Osteoblast (primary cell): ENCODE measurements around the gene CUEDC1. TPM values are rescaled to one million over a fixed set of nuclear protein-coding genes. Genes with fewer than 3 reads are reported as not detected.
A peak's percentile ranks its signal among the peaks of the same experiment; 100 is the strongest.

ENCODE experiments used
- DNase-seq: peaks from one replicate; pipeline ENCODE4 v3.0.0; 2011; ENCODE audit warnings: low spot score, mixed read lengths; ENCODE audit not compliant: insufficient read length; ENCODE audit errors: missing footprints
- H2AFZ ChIP-seq: 2 replicates; pipeline ENCODE4 v1.6.0; 2011; ENCODE audit warnings: mild to moderate bottlenecking, low read length
- H3K27ac ChIP-seq: 2 replicates; pipeline ENCODE4 v1.5.1; 2011; ENCODE audit warnings: mild to moderate bottlenecking, low read depth, low read length, moderate library complexity
- H3K27me3 ChIP-seq: 2 replicates; pipeline ENCODE4 v1.6.0; 2012; ENCODE audit warnings: mild to moderate bottlenecking, control low read depth, inconsistent platforms, low read length, moderate library complexity; ENCODE audit not compliant: insufficient read depth
- H3K36me3 ChIP-seq: 2 replicates; pipeline ENCODE4 v1.5.1; 2011; ENCODE audit warnings: mild to moderate bottlenecking, low read length, control low read depth, moderate library complexity; ENCODE audit not compliant: insufficient read depth
- H3K4me1 ChIP-seq: 2 replicates; pipeline ENCODE4 v1.5.1; 2011; ENCODE audit warnings: mild to moderate bottlenecking, low read length, control low read depth, moderate library complexity; ENCODE audit not compliant: insufficient read depth
- H3K4me2 ChIP-seq: 2 replicates; pipeline ENCODE4 v1.6.0; 2011; ENCODE audit warnings: mild to moderate bottlenecking, low read length; ENCODE audit not compliant: insufficient read depth
- H3K4me3 ChIP-seq: fragments of 200-600 bp; sonication (generic); 3 replicates; pipeline ENCODE4 v1.5.1; 2012; ENCODE audit warnings: mild to moderate bottlenecking, low read length, inconsistent platforms; ENCODE audit not compliant: insufficient read depth
- H3K79me2 ChIP-seq: 2 replicates; pipeline ENCODE4 v1.6.0; 2012; ENCODE audit warnings: mild to moderate bottlenecking, low read length, control low read depth, inconsistent platforms; ENCODE audit not compliant: insufficient read depth
- H3K9me3 ChIP-seq: 2 replicates; pipeline ENCODE4 v1.5.1; 2011; ENCODE audit warnings: low read depth, low read length, control low read depth
- H4K20me1 ChIP-seq: 2 replicates; pipeline ENCODE4 v1.6.0; 2012; ENCODE audit warnings: mild to moderate bottlenecking, low read length, control low read depth; ENCODE audit not compliant: insufficient read depth
- total RNA-seq: library from RNA; depleted of rRNA; stranded (reverse); fragments of >200 nt; gene quantifications from 2 replicates; pipeline ENCODE4 v1.2.3, GENCODE V29; 2012
- TF ChIP-seq, protein P1 (sequence below): IDR thresholded peaks from 2 replicates; pipeline ENCODE4 v1.5.1; 2011; ENCODE audit warnings: mild to moderate bottlenecking, low read depth, low read length, moderate library complexity; ENCODE audit errors: extremely low read depth

CUEDC1 gene
- total RNA-seq, 1 donor, result 21.0 TPM

DNA sequence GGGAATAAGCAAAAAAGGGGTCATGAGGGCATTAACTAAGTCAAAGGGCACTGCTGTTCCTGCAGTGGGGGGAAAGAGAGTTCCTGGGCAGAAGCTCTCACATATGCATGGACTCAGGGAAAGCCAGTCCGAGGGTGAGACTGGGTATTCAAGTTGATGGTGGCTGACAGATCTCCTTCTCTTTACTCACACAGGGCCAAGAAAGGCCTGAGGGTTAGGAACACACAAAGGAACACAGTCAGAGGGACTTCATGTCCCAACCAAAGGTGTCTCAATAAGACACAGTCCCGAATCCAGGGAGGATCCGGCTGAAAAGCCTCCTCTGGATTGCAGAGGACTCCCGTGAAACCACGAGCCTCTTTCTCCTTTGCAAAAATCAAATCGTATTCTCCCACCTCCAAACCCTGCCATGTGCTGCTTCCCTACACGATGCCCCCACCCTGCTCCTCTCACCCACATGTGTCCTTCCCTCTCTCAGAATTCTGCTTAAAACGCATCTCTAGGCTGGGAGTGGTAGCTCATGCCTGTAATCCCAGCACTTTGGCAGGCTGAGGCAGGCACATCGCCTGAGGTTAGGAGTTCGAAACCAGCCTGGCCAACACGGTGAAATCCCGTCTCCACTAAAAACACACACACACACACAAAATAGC is 23.6 kb downstream of the CUEDC1 start:
- H2AFZ ChIP-seq, result no peak overlapping the region
- TF ChIP-seq, protein P1, sequence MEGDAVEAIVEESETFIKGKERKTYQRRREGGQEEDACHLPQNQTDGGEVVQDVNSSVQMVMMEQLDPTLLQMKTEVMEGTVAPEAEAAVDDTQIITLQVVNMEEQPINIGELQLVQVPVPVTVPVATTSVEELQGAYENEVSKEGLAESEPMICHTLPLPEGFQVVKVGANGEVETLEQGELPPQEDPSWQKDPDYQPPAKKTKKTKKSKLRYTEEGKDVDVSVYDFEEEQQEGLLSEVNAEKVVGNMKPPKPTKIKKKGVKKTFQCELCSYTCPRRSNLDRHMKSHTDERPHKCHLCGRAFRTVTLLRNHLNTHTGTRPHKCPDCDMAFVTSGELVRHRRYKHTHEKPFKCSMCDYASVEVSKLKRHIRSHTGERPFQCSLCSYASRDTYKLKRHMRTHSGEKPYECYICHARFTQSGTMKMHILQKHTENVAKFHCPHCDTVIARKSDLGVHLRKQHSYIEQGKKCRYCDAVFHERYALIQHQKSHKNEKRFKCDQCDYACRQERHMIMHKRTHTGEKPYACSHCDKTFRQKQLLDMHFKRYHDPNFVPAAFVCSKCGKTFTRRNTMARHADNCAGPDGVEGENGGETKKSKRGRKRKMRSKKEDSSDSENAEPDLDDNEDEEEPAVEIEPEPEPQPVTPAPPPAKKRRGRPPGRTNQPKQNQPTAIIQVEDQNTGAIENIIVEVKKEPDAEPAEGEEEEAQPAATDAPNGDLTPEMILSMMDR, result no peak
- peak; percentile 64 for DNase-seq
- H3K27me3 ChIP-seq, result no peaks in the 10 kb centered on the region
- peaks cover 44% of the 10 kb centered on the region for H3K4me1 ChIP-seq
- peaks cover 41% of the 10 kb centered on the region for H4K20me1 ChIP-seq
- no peak overlapping the region for H3K4me3 ChIP-seq
- no peak overlapping the region for H3K4me2 ChIP-seq
- no peak overlapping the region for H3K27ac ChIP-seq
- peaks cover 74% of the 10 kb centered on the region for H3K79me2 ChIP-seq
- H3K36me3 ChIP-seq, result no peaks in the 10 kb centered on the region
- no peaks in the 10 kb centered on the region for H3K9me3 ChIP-seq

GRCh38 chr17:57930239-57930638 is 25.0 kb downstream of the CUEDC1 start:
- Histone ChIP-seq H3K79me2 (peaks cover 75% of the 10 kb centered on the region), H2AFZ (no peak overlapping the region)

DNA sequence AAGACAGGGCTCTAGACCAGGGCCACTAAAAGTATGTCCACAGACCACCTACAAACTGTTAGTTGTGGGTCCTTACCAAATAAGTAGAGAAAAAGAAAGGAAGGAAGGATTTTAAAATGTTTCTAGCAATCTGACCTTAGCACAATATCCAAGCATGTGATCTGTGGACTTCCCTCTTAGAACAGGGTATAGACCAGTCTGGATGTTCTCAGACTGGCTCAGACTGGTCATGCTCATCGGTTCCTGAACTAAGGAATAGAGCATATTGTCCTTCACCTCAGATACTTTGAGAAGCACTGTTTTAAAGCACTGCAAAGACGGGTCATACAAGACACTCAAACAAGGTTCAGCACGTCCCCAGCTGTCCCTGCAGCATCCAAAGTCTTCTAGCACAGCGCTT is 25.8 kb downstream of the CUEDC1 start:
- H3K4me3 ChIP-seq, result no peak overlapping the region
- peaks cover 2% of the 10 kb centered on the region for H3K36me3 ChIP-seq
- peaks cover 56% of the 10 kb centered on the region for H4K20me1 ChIP-seq
- TF ChIP-seq, protein P1, result no peak
- H3K79me2 ChIP-seq, result peaks cover 79% of the 10 kb centered on the region
- no peak overlapping the region for H3K27ac ChIP-seq
- no peaks in the 10 kb centered on the region for H3K9me3 ChIP-seq
- H3K4me1 ChIP-seq, result peaks cover 25% of the 10 kb centered on the region
- no peak overlapping the region for H2AFZ ChIP-seq
- peak; percentile 4 for DNase-seq
- H3K4me2 ChIP-seq, result no peak overlapping the region
- no peaks in the 10 kb centered on the region for H3K27me3 ChIP-seq

More at GRCh38 chr17:57930239-57930638, 25.0 kb downstream of the CUEDC1 start:
- TF ChIP-seq, protein P1, result no peak
- H3K9me3 ChIP-seq, result no peaks in the 10 kb centered on the region
- peaks cover 2% of the 10 kb centered on the region for H3K36me3 ChIP-seq
- no peak overlapping the region for H3K4me3 ChIP-seq
- DNase-seq, result peak; percentile 51
- H4K20me1 ChIP-seq, result peaks cover 49% of the 10 kb centered on the region
- H3K4me2 ChIP-seq, result no peak overlapping the region
- H3K27ac ChIP-seq, result no peak overlapping the region
- peaks cover 32% of the 10 kb centered on the region for H3K4me1 ChIP-seq
- H3K27me3 ChIP-seq, result no peaks in the 10 kb centered on the region

DNA sequence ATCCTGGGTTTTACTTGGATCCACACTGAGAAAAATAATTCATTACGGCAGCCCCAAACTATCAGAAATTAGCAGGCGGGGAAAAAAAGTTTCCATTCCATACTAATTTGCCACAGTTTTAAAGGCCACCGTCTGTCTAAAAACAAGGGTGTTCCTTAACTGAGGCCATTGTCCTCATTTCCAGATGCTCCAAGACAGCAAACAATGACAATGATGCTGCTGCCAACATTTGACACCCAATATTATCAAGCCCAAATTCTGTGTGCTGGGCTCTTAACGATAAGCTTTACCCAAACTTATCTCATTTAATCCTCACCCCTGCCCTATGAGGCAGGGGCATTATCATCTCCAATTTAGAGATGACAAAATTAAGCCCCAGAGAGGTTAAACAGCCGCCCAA is 26.3 kb downstream of the CUEDC1 start:
- Histone ChIP-seq H3K9me3 (no peaks in the 10 kb centered on the region), H4K20me1 (peaks cover 57% of the 10 kb centered on the region), H2AFZ (no peak overlapping the region), H3K27ac (no peak overlapping the region), H3K4me1 (peaks cover 25% of the 10 kb centered on the region), H3K4me3 (no peak overlapping the region), H3K4me2 (no peak overlapping the region), H3K79me2 (peaks cover 80% of the 10 kb centered on the region), H3K36me3 (peaks cover 2% of the 10 kb centered on the region), H3K27me3 (no peaks in the 10 kb centered on the region)
- no peak for DNase-seq
- TF ChIP-seq, protein P1, result no peak
